ENCODE results near the gene RTP5. TPM values are rescaled to one million over a fixed set of nuclear protein-coding genes. Genes with fewer than 3 reads are reported as not detected.

The RTP5 gene
- total RNA-seq, 6 experiments from 2014 or later = not detected

DNA sequence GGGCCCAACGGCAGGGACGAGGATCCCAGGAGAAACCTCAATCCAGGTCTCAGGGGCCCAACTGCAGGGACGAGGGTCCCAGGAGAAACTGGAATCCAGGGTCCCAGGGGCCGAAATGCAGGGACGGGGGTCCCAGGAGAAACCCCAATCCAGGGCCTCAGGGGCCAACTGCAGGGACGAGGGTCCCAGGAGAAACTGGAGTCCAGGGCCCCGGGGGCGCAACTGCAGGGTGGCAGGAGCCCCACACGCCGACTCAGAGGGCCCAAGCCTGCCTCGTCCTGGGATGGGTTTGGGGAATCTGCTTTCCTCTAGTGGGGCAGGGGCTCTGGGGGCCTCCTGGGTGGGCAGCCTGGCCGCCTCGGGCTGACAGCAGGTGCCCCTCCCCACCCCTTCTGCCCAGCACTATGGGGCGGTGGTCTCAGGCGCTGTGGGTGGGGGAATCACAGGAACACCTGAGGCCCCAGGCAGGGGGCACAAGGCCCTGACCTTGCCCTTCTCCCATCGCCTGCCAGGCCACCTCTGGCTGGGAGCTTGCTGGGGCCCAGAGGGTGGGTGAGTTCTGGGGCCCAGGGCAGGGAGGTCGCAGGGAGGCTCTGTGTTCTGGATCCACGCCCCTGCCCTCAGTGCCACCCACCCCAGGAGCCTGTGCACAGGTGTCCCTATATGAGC is 7.1 kb downstream of the RTP5 start:
- no peak overlapping the region for H3K27ac Mint-ChIP-seq
- no peaks in the 10 kb centered on the region for H3K36me3 Mint-ChIP-seq (ENCODE audit: low read depth)
- peaks cover 8% of the 10 kb centered on the region for H3K4me1 Mint-ChIP-seq (ENCODE audit: low read depth)
- no peaks in the 10 kb centered on the region for H3K9me3 Mint-ChIP-seq
- H3K4me3 Mint-ChIP-seq = no peak overlapping the region
- 0 out of 2 replicates have a peak, but pooled peaks cover 2% of the 10 kb centered on the region for H3K27me3 Mint-ChIP-seq (ENCODE audit: insufficient read depth)
- TF ChIP-seq, protein P1, sequence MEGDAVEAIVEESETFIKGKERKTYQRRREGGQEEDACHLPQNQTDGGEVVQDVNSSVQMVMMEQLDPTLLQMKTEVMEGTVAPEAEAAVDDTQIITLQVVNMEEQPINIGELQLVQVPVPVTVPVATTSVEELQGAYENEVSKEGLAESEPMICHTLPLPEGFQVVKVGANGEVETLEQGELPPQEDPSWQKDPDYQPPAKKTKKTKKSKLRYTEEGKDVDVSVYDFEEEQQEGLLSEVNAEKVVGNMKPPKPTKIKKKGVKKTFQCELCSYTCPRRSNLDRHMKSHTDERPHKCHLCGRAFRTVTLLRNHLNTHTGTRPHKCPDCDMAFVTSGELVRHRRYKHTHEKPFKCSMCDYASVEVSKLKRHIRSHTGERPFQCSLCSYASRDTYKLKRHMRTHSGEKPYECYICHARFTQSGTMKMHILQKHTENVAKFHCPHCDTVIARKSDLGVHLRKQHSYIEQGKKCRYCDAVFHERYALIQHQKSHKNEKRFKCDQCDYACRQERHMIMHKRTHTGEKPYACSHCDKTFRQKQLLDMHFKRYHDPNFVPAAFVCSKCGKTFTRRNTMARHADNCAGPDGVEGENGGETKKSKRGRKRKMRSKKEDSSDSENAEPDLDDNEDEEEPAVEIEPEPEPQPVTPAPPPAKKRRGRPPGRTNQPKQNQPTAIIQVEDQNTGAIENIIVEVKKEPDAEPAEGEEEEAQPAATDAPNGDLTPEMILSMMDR (IDR thresholded peaks at IDR 0.05) = no peak
- DNase-seq = no peak

DNA sequence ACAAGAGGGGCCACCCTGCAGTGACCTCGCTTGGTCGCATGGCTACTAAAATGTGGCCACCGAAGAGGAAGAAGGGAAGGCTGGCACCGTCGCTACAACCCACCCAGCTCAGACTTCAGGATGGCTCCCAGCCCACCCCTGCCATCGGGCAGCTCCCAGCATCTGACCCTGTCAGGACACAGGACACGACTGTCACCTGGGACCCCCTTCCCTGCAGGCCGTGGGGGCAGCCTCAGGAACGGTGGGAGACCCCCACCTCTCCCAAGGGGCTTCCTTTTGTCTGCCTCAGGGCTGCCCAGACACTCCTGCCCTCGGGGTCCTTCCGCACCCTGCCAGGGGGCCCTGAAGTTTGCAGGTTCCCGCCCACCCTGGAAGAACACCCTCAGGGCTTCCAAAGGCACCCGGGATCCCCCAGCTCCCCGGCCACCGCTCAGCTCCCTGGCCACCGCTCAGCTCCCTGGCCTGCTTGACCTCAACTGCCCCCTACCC is 7.7 kb downstream of the RTP5 start:
- TF ChIP-seq, protein P1 (IDR thresholded peaks at IDR 0.05) = no peak
- Mint-ChIP-seq H3K4me1 (ENCODE audit: low read depth) (peaks cover 11% of the 10 kb centered on the region), H3K27ac (no peak overlapping the region), H3K27me3 (ENCODE audit: insufficient read depth) (peaks cover 3% of the 10 kb centered on the region; the same call in 1 of the 2 replicates), H3K9me3 (no peaks in the 10 kb centered on the region), H3K36me3 (ENCODE audit: low read depth) (no peaks in the 10 kb centered on the region), H3K4me3 (no peak overlapping the region)
- no peak for DNase-seq

DNA sequence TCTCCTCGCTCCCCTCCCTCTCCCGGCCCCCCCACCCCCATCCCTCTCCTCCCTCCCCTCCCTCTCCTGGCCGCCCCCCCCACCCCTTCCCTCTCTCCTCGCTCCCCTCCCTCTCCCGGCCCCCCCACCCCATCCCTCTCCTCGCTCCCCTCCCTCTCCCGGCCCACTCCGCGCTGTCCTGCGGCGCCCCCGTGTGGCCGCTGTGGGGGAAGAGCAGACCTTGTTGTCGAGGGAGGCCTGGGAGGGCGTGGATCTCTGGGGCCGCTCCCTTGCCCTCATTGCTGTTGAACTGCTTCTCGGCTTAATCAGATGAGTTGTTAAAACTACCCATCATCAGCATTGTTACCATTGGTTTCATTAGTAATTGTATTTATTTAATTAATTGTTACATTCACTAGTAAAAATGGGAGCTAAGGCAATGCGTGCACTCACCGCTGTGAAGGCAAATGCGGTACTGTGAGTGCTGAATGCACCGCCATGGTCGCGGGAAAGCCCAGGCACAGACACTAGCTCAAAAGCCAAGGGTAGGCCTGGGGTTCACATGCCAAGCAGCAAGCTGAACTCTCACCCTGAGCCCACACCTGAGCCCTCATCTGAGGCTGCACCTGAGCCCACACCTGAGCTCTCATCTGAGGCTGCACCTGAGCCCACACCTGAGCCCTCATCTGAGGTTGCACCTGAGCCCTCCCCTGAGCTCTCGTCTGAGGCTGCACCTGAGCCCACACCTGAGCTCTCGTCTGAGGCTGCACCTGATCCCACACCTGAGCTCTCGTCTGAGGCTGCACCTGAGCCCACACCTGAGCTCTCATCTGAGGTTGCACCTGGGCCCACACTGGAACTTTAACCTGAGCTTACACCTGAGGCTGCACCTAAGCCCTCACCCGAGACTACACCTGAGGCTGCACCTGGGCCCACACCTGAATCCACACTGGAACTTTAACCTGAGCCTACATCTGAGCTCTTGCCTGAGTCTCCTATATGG is 8.8 kb downstream of the RTP5 start:
- peaks cover 4% of the 10 kb centered on the region; the same call in 1 of the 2 replicates for H3K27me3 Mint-ChIP-seq (ENCODE audit: insufficient read depth)
- no peaks in the 10 kb centered on the region for H3K9me3 Mint-ChIP-seq
- H3K4me3 Mint-ChIP-seq = no peak overlapping the region
- DNase-seq = peak; percentile 54
- H3K36me3 Mint-ChIP-seq (ENCODE audit: low read depth) = no peaks in the 10 kb centered on the region
- no peak overlapping the region for H3K27ac Mint-ChIP-seq
- TF ChIP-seq, protein P1 (IDR thresholded peaks at IDR 0.05) = peak; percentile 80
- peaks cover 21% of the 10 kb centered on the region for H3K4me1 Mint-ChIP-seq (ENCODE audit: low read depth)

DNA sequence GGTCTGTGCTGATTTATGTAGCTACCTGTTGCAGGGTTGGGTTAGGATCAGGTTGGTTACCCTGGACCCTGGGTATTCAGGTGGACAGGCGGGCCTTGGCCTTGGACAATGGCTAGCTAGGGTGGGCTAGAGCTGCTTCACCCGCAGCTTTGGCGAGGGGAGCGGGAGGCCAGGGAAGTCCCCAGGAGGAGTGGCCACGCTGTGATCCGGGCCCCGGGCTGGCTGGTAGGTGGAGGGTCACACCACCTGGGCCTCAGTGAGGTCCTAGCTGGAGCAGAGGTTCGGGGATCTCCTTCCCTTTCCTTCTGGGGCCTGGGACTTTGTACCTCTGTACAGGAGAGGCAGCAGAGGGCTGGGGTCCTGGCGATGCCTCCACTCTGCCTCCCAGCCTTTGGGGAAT is 9.8 kb downstream of the RTP5 start:
- no peak overlapping the region for H3K27ac Mint-ChIP-seq
- no peak overlapping the region for H3K4me3 Mint-ChIP-seq
- no peaks in the 10 kb centered on the region for H3K36me3 Mint-ChIP-seq (ENCODE audit: low read depth)
- H3K4me1 Mint-ChIP-seq (ENCODE audit: low read depth) = peaks cover 22% of the 10 kb centered on the region
- peaks cover 4% of the 10 kb centered on the region; the same call in 1 of the 2 replicates for H3K27me3 Mint-ChIP-seq (ENCODE audit: insufficient read depth)
- H3K9me3 Mint-ChIP-seq = no peaks in the 10 kb centered on the region
- DNase-seq = no peak
- TF ChIP-seq, protein P1 (IDR thresholded peaks at IDR 0.05) = no peak

DNA sequence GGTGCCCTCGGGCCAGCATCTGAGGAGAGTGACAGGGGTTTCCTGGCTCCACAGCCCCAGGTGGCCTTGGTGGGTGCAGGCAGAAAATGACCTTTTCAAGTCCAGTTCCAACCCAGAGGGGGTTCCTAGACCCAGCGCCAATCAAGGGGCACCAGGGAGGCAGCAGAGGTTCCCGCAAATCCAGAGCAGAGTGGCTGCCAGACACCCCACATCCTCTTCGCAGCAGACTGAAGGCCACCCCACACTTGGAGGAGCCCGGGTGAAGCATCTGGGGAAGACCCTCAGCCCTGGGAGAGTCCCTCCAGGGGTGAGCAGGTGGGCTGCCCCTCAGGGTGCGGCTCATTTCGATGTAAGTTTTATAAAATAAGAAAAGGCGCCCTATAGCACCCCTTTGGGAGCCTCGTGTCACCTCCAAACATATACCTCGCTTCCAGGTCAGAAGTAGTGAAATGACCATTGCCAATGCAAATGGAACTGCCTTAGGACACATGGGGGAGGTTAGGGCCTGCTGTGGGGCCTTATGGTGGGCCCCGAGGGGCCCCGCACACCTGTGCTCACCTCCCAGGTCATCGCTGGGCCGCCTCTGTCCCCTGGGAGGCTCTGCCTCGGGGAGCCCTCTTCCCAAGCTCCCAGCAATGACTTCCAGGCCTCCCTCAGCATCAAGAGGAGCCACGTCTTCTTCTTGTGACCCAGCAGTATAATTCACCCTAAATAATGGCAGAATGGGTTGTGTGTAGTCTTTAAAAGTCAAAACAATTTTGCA is 11.0 kb downstream of the RTP5 start:
- Mint-ChIP-seq H3K27ac (peak overlapping the region; percentile 77), H3K9me3 (no peaks in the 10 kb centered on the region), H3K27me3 (ENCODE audit: insufficient read depth) (peaks cover 4% of the 10 kb centered on the region; the same call in 1 of the 2 replicates), H3K4me3 (peak overlapping the region; percentile 88), H3K36me3 (ENCODE audit: low read depth) (no peaks in the 10 kb centered on the region), H3K4me1 (ENCODE audit: low read depth) (peaks cover 22% of the 10 kb centered on the region)
- TF ChIP-seq, protein P1 (IDR thresholded peaks at IDR 0.05) = no peak
- DNase-seq = no peak

Data from HFFc6 (cell line).